ENCODE measurements around the gene DDHD1.

DNA sequence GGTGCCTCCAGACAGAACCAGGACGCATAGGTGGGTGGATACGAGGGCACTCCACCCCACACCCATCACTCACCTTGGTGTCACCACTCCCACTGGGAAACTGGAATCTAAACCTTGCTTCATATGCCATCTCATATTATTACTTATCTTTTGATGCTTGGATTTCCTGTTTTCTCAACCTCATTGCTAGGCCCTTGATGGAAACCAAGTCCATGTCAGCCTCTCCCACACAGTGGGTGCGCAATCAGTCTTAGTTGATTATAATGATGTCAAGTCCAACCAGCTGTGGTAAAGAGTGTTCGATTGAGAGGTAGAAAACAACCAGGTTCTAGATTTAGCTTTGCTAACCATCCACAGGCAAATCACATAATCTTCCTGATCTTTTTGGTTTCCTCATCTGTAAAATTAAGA lies 584 bp upstream of the DDHD1 start:
- TF ChIP-seq EZH2 (IDR thresholded peaks at IDR 0.05; ENCODE audit: insufficient read depth, poor library complexity, severe bottlenecking): no peak
- TF ChIP-seq EZH2phosphoT487 (IDR thresholded peaks at IDR 0.05; ENCODE audit: insufficient read depth, low read depth): no peak

Data from GM23248 (cell line).